Measurements from ENCODE around the gene PLEKHM2. TPM values are rescaled to one million over a fixed set of nuclear protein-coding genes. Genes with fewer than 3 reads are reported as not detected.
"Not testable (repeated sequence)": the region's sequence is repeated elsewhere in the genome, so short reads cannot be mapped to it uniquely, and the experiment has no call there.

The PLEKHM2 gene
- total and polyA plus RNA-seq, 2 of the 4 experiments (the other 2 are of a cell fraction): 24.7 to 48.0 TPM

DNA sequence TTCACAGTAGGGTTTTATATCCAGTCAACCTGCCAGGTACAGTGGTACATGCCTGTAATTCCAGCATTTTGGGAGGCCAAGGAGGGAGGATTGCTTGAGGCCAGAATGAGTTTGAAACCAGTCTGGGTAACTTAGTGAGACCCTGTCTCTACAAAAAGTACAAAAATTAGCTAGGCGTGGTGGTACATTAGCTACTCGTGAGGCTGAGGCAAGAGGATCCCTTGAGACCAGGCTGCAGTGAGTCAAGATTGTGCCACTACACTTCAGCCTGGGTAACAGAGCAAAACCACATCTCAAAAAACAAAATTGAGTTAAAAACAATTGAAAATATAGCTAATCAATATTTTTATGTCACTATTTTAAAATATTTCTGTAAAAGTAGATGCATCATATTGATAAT is 33.7 kb upstream of the PLEKHM2 start:
- Histone ChIP-seq H3K9me1 (ENCODE audit: insufficient read depth, low read length) (no peaks in the 10 kb centered on the region), H2BK120ac (ENCODE audit: low read depth, low read length) (no peak overlapping the region), H3K36me3 (ENCODE audit: control insufficient read depth, insufficient read depth, low read length) (peaks cover 20% of the 10 kb centered on the region), H2AFZ (replicated peaks; ENCODE audit: low read length, poor library complexity) (no peak overlapping the region), H3K9me3 (ENCODE audit: control insufficient read depth, insufficient read depth, low read length) (no peaks in the 10 kb centered on the region), H4K91ac (ENCODE audit: insufficient read depth, low read depth, low read length) (no peak overlapping the region), H3K4ac (ENCODE audit: low read depth, low read length) (no peak overlapping the region), H3K14ac (replicated peaks; ENCODE audit: low read depth, low read length) (no peak overlapping the region), H3K27me3 (ENCODE audit: control insufficient read depth, insufficient read depth, low read length) (no peaks in the 10 kb centered on the region), H3K56ac (ENCODE audit: extremely low read depth, insufficient read depth, low read length) (no peak overlapping the region), H4K8ac (ENCODE audit: low read depth in 2 of 2, low read length in 2 of 2) (no peak overlapping the region), H2BK15ac (ENCODE audit: low read depth, low read length) (no peak overlapping the region), H3K79me1 (ENCODE audit: low read depth in 1 of 2, low read length in 2 of 2) (peaks cover 0 to 24% of the 10 kb centered on the region in 2 experiments; a peak in 2 of 4 replicates), H3K4me1 (ENCODE audit: control insufficient read depth, insufficient read depth, low read length) (no peaks in the 10 kb centered on the region), H3K9ac (ENCODE audit: low read depth, low read length) (no peak overlapping the region), H2AK5ac (ENCODE audit: low read depth, low read length) (no peak overlapping the region), H3K4me3 (ENCODE audit: insufficient read depth, low read depth, low read length) (no peak overlapping the region), H4K5ac (ENCODE audit: low read depth, low read length) (no peak overlapping the region), H3K18ac (ENCODE audit: low read depth, low read length) (no peak overlapping the region), H3K27ac (ENCODE audit: insufficient read depth, low read length) (no peak overlapping the region), H2AK9ac (replicated peaks; ENCODE audit: low read depth, low read length, poor library complexity) (no peak overlapping the region), H3K4me2 (ENCODE audit: low read depth, low read length) (no peak overlapping the region), H4K20me1 (ENCODE audit: insufficient read depth, low read length) (no peaks in the 10 kb centered on the region; the same call in 1 of the 2 replicates), H2BK20ac (ENCODE audit: low read depth, low read length) (no peak overlapping the region), H3K23ac (ENCODE audit: low read depth, low read length) (no peak overlapping the region), H2BK5ac (ENCODE audit: low read depth, low read length, poor library complexity, severe bottlenecking) (no peak overlapping the region)
- TF ChIP-seq POLR2A (IDR thresholded peaks at IDR 0.05; ENCODE audit: low read depth, low read length) (no peak), CHD1 (IDR thresholded peaks at IDR 0.05; ENCODE audit: low read depth, low read length) (no peak), FOS (IDR thresholded peaks at IDR 0.05; ENCODE audit: low read depth, low read length) (no peak)
- TF ChIP-seq, protein P1, sequence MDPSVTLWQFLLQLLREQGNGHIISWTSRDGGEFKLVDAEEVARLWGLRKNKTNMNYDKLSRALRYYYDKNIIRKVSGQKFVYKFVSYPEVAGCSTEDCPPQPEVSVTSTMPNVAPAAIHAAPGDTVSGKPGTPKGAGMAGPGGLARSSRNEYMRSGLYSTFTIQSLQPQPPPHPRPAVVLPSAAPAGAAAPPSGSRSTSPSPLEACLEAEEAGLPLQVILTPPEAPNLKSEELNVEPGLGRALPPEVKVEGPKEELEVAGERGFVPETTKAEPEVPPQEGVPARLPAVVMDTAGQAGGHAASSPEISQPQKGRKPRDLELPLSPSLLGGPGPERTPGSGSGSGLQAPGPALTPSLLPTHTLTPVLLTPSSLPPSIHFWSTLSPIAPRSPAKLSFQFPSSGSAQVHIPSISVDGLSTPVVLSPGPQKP (IDR thresholded peaks at IDR 0.05; ENCODE audit: borderline replicate concordance, low read depth, low read length): no peak
- ChIA-PET CTCF (no interaction called here), POLR2A (ENCODE audit: unreplicated experiment) (no interaction called here)
- dilution Hi-C loops (cut with HindIII; ENCODE audit: low sequenced_read_pairs, unreplicated experiment) (no loop called here), intact Hi-C loops (cut with micrococcal nuclease) (no loop called here), in situ Hi-C loops (cut with MboI; ENCODE audit: low sequenced_read_pairs) (no loop called here)
- ATAC-seq (ENCODE audit: low read depth) (no peak), DNase-seq (no peak)
- WGBS, 2 experiments (ENCODE audit: extremely low coverage in 2 of 2, insufficient read length in 1 of 2): no CpG with 5 or more reads among the region's 2 CpGs
- no TSS peak for BruUV-seq (replicated peaks)

DNA sequence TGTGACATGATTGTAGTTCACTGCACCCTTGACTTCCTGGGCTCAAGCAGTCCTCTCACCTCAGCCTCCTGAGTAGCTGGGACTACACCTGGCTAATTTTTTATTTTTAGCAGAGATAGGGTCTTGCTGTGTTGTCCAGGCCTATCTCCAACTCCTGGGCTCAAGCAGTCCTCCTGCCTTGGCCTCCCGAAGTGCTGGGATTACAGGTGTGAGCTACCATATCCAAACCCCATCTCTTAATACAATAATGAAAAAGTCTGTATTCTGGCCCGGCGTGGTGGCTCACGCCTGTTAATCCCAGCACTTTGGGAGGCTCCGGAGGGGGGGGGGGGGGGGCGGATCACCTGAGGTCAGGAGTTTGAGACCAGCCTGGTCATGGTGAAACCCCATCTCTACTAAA is 32.0 kb upstream of the PLEKHM2 start:
- peaks cover 21% of the 10 kb centered on the region for H3K36me3 ChIP-seq (ENCODE audit: control insufficient read depth, insufficient read depth, low read length)
- H3K4ac ChIP-seq (ENCODE audit: low read depth, low read length); H2BK15ac ChIP-seq (ENCODE audit: low read depth, low read length); H4K8ac ChIP-seq (ENCODE audit: low read depth in 2 of 2, low read length in 2 of 2); H3K18ac ChIP-seq (ENCODE audit: low read depth, low read length); H2BK5ac ChIP-seq (ENCODE audit: low read depth, low read length, poor library complexity, severe bottlenecking); H3K9me1 ChIP-seq (ENCODE audit: insufficient read depth, low read length); H3K56ac ChIP-seq (ENCODE audit: extremely low read depth, insufficient read depth, low read length); H2AFZ ChIP-seq (replicated peaks; ENCODE audit: low read length, poor library complexity); ATAC-seq (ENCODE audit: low read depth); H2BK120ac ChIP-seq (ENCODE audit: low read depth, low read length); H3K23ac ChIP-seq (ENCODE audit: low read depth, low read length); in situ Hi-C loops (cut with MboI; ENCODE audit: low sequenced_read_pairs); dilution Hi-C loops (cut with HindIII; ENCODE audit: low sequenced_read_pairs, unreplicated experiment); H2BK20ac ChIP-seq (ENCODE audit: low read depth, low read length); intact Hi-C loops (cut with micrococcal nuclease); BruUV-seq (replicated peaks); H3K27me3 ChIP-seq (ENCODE audit: control insufficient read depth, insufficient read depth, low read length); H4K91ac ChIP-seq (ENCODE audit: insufficient read depth, low read depth, low read length); DNase-seq; H4K5ac ChIP-seq (ENCODE audit: low read depth, low read length); H3K14ac ChIP-seq (replicated peaks; ENCODE audit: low read depth, low read length); H2AK5ac ChIP-seq (ENCODE audit: low read depth, low read length); POLR2A ChIA-PET (ENCODE audit: unreplicated experiment); H3K27ac ChIP-seq (ENCODE audit: insufficient read depth, low read length); H3K4me3 ChIP-seq (ENCODE audit: insufficient read depth, low read depth, low read length); H3K4me2 ChIP-seq (ENCODE audit: low read depth, low read length); H3K4me1 ChIP-seq (ENCODE audit: control insufficient read depth, insufficient read depth, low read length); H3K9me3 ChIP-seq (ENCODE audit: control insufficient read depth, insufficient read depth, low read length); H2AK9ac ChIP-seq (replicated peaks; ENCODE audit: low read depth, low read length, poor library complexity); CTCF ChIA-PET; H3K9ac ChIP-seq (ENCODE audit: low read depth, low read length); H4K20me1 ChIP-seq (ENCODE audit: insufficient read depth, low read length): not testable (repeated sequence)
- no CpG with 5 or more reads among the region's 6 CpGs for WGBS, 2 experiments (ENCODE audit: extremely low coverage in 2 of 2, insufficient read length in 1 of 2)
- peaks cover 3 to 20% of the 10 kb centered on the region in 2 experiments; a peak in 3 of 4 replicates for H3K79me1 ChIP-seq (ENCODE audit: low read depth in 1 of 2, low read length in 2 of 2)

All from IMR-90 (cell line).